GM19324 (cell line): ENCODE results near the gene MAP4.
"Not testable (repeated sequence)": the region's sequence is repeated elsewhere in the genome, so short reads cannot be mapped to it uniquely, and the experiment has no call there.

Source experiments
- ATAC-seq: cut with Tn5 transposase; IDR thresholded peaks from one replicate; pipeline ENCODE4 v1.9.1; 2021; ENCODE audit warnings: mild to moderate bottlenecking, moderate library complexity; ENCODE audit not compliant: unreplicated experiment, low FRiP score

The MAP4 gene

DNA sequence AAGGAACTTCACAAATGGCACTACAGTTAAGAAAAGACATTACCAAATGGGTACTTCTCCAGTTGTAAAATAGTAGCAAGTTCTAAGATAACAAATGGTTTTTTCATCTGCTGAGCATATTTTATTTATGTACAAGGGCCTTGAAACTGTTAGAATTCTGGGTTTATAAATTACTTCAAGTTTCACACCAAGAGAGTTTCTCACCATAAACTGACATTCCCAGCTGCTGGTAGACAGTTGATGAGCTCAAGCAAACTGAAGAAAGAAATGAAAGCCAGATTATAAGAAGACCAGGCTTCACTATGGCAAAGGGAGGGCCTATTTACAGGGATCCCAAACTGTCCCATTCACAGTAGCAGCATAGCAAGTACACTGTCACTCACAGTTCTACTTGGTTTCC lies 113.5 kb downstream of the MAP4 start:
- ATAC-seq, result no peak

DNA sequence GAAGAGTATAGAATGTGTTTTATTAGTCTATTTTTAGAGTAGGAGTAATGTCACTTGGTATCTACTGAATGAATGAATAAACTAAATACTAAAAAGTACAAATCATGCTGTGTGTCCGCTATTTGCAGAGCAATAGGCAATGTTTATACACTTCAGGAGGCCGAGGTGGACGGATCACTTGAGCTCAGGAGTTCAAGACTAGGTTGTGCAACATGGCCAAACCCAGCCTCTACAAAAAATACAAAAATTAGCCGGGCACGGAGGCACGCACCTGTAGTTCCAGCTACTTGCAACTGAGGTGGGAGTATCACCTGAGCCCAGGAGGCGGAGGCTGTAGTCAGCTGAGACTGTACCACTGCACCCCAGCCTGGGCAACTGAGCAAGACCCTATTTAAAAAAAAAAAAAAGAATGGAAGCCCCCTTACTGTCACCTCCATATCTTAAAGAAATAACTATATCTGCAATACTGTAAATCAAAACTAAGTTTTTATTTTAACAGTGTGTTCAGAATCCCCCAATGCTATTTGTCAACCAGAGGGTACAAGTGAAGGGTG lies 114.9 kb downstream of the MAP4 start:
- no peak for ATAC-seq

DNA sequence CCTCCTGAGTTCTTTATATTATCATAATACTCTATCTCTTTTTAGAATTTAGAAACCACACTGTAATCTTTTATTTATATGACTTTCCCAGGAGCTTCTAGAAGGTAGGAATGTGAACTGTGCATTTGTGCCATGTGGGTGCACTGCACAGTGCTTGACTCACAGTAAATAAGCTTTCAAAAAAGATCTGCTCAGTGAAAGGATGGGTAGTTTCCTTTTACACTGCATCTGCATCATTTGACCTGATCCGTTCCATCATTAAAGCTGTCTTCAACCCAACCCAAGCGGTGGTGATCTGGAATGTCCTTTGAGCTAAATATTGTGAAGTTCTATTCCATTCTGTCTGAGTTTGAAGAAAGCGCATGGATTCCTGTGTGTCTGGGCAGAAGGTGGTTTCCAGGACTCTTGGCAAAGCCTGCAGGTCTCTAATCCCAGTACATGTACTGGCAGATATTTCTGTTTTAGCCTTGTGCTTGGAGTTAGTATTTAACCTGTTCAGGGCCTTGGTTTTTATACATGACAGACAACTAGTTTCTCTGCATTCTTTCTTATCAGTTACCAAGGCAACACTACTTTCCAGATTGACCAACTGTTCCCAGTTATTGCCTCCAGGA lies 116.6 kb downstream of the MAP4 start:
- ATAC-seq, result no peak

DNA sequence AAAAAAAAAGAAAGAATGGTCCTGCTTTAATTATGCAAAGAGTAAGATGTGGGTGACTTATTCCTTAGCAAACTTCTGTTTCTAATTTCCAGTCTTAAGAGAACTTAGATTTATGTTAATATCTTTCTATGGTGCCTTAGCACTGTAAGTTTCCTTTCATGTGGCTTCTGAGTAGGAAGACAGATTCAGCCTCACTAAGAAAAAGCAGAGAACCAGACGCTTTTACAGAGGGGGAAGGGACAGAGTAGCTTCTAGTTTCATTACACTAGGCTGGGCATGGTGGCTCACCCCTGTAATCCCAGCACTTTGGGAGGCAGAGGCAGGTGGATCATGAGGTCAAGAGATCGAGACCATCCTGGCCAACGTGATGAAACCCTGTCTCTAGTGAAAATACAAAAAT lies 118.3 kb downstream of the MAP4 start:
- no peak for ATAC-seq

DNA sequence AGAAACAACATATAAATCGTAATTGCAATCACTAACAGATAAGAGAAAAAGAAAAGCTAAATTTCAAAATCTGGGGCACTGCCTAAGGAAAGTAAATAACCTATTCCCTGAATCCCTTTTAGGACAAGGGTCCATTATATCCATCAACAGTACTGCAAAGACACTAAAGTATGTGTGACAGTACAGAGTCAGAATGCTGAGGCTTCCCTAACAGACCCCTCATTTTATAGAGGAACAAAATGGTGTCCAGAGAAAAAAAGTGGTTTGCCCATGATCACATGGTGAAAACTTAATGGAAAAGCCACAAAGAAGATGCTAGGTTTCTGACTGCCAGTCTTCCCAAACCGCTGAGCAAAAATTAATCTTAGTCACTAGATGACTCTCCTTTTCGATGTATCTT lies 119.5 kb downstream of the MAP4 start:
- ATAC-seq, result no peak

DNA sequence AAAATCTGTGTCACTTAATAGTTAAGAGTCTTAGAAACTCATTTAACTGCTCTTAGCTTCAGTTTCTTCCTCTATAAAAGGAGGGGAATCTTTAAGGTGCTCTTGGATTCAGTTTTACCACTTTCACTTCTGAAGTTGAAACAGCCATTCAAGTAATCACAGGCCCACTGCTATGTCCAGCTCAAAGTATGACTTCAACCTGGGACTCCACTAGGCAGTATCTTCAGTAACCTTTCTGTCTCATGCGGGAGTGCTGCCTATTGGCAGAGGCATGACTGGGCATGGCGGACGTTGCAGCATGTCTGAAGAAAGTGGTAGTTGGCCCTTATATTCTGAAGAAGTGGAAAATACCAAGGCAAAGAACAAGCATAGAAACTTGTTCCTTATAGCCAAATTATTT lies 121.0 kb downstream of the MAP4 start:
- no peak for ATAC-seq

DNA sequence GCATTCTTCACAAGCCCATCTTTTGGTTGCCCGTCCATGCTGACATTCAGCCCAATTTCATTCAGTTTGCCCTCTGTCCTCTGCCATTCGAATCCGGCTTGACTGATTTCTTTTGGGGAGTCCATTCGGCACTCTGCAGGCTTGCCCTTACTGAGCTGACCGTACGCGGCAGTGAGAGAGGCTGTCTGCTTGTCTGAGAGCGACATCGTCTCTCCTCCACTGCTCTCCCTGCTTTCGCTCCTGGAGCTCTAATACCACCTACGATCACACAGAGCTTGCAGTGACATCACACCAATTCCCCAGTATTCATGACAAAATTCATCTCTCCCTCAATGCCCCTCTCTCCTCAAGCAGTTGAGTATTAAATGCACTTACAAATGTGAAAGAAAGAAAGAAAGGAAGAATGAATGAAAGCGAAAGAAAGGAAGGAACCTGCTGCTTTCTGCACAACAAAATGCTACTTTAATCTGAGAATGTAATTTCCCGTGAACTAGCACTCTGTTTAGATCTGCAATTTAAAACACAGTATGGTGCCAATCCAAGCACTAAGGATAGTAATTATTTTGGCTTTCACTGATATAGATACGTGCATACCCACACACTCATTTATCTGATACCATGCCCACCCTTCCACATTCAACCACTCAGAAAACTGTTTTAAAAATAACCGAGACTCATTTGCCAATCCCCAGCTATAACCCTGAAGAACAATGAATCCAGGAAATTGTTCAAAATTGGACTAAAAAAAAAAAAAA lies 123.8 kb downstream of the MAP4 start:
- ATAC-seq, result no peak

DNA sequence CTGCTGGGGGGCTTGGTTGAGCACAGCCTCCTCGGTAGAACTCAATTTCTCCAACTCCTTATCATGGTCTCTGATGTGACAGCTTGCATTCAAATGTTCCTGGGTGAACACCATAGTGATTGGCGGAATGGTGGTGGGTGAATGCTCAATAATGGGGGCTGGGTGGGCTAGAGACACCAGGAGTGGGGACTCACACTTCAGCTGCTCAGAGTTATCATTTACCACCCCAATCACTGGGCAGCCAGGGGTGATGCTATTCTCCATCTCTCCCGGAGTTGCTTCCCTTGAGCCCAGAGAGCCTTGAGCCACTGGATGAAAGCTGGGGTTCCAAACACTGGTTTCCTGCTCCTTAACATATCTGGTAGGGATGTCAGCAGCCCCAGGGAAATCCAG lies 124.6 kb downstream of the MAP4 start:
- no peak for ATAC-seq

DNA sequence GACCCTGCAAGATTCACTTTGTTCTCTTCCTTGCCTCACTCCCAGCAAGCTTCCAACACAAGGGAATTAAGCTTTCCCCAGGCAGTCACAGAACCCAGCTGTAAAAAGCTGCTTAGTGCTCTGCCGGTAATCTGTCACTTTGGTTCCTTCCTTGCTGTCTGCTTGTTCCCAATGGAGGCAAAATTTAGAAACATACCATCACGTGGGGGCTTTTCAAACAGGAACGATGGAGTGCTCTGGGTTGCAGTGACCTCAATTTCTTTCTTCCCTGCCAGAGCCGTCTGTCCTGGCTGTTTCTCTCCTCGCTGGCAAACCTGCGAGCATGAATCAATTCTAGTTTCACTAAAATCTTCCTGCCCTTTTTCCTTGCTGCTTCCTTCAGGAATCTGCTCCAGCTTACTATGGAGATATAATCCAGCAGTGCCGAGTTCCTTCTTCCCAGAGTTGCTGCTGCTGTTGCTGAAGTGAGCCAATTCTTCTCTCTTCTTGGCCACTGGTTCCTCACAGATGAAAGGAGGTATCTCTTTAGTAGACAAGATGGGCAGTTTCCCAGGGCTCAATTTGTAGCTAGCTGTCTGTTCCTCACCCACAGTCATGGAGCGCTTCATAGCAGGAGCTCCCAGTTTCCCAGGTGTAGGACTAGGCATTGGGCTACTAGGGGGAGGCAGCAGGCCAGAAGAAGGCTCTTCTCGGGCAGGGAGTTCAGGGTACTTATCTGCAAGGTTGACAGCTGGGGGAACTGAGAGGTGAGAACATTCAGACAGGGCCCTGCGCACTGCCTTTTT lies 125.2 kb downstream of the MAP4 start:
- ATAC-seq, result no peak

DNA sequence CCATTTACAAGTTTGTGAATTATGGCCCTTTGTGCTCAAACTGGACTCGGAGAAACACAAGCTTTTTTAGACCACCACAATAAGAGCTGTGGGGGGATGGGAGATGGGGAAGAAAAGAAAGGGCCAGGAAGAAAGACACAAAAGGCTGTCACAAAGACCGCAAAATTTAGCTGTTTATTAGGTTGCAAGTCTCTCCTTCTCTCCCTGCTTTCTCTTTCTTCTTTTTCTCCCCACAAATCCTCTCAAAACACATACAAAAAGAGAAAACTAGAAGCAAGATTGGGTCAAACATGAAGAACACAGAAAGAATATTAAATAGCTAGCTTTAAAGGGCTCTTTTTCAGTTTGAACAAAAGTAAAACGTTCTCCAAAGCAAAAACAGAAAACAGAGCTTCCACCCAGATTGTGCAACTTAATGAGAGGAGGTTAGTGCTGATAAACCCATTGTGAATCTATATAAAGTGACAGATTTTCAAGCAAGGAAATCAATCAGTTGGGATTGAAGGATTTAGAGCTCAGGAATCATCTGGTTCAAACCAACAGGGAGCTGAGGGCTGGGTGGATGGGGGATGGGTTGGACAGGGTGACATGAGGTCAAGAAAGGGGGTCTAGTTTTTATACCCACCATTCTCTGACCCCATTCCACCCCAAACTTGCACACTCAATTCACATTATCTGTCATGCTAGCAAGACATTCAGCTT lies 125.9 kb downstream of the MAP4 start:
- ATAC-seq, result no peak

DNA sequence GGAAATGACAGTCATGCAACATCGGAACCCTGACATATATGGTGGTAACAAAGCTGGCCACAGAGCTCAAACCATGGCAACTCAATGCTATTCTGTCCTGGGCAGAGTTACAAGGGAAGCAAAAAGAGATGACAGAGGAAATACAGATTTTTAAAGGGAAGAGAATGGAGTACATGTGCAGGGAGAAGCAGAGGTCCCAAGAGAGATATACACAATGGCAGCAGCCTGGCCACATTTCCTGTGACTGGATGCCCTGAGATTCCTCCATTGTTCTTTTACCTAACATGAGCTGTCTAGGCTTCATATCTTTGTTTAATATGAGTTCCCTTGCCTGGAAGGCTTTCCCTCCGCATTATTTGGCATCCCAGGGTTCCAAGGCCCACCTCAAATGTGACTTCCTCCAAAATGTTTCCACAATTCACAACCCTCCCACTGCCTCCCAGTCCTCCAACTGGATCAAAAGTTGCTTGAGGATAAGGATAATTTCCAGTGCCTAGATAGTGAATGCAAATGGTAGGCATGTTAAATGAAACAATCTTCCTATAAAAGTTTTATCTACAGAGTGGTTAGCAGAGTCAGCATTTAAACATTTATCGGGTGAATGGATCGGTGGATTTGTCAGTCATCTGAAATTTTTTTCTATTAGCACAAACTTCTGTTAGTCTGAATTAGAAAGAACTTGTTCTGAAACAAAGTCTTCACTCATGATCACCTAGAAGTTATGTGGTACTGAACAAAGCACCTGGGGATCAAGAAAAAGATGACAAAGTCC lies 127.0 kb downstream of the MAP4 start:
- ATAC-seq, result no peak

DNA sequence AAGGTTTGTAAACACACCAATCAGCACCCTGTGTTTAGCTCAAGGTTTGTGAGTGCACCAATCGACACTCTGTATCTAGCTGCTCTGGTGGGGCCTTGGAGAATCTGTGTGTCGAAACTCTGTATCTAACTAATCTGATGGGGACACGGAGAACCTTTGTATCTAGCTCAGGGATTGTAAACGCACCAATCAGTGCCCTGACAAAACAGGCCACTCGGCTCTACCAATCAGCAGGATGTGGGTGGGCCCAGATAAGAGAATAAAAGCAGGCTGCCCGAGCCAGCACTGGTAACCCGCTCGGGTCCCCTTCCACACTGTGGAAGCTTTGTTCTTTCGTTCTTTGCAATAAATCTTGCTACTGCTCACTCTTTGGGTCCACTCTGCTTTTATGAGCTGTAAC lies 128.2 kb downstream of the MAP4 start:
- not testable (repeated sequence) for ATAC-seq

DNA sequence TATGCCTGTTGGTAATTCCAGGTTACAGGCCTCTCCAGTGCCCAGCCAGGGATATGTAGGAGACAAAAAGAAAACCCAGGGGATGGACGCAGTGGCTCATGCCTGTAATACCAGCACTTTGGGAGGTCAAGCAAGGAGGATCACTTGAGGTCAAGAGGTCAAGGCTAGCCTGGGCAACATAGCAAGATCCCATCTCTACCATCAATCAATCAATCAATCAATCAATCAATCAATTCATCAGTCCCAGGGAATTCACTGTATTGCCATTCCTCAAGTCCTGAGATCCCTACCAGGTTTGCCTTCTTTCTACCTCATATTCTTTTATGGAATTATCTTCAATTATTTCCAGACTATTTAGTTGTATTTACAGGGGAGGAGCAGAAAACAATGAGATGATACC lies 131.0 kb downstream of the MAP4 start:
- no peak for ATAC-seq

DNA sequence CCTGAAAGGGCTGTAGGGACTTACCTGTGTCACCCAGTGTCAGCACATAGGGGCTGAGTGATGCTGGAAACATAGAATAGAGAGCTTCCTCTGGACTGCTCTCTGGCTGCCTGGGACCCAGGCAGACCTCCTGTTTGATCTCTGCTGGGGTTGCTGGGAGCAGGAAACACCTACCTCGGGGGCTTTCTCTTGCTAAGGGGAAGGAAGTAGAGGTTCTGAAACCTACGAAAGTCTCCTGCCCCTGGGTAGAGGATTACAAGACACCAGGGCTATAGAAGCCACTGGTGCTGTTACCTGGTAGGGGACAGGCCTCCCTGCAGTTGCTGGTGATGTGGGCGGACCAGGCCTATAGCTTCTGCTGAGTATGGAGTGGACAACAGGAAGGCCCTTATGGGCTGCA lies 131.6 kb downstream of the MAP4 start:
- ATAC-seq, result no peak

DNA sequence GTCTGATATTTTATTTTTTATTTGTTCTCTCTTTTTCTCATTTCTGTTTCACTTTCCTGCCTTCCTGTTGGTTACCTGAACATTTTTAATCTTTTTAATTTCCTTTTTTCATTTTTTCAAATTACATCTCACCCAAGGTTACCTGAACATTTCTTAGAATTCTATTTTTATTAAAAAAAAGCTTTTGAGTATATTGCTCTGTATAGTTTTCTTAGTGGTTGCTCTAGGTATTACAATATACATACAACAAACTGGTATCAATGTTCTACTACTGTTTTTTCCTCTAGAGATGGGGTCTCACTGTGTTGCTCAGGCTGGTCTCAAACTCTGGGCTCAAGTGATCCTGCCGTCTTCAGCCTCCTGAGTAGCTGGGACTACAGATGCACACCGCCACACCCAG lies 133.9 kb downstream of the MAP4 start:
- no peak for ATAC-seq

DNA sequence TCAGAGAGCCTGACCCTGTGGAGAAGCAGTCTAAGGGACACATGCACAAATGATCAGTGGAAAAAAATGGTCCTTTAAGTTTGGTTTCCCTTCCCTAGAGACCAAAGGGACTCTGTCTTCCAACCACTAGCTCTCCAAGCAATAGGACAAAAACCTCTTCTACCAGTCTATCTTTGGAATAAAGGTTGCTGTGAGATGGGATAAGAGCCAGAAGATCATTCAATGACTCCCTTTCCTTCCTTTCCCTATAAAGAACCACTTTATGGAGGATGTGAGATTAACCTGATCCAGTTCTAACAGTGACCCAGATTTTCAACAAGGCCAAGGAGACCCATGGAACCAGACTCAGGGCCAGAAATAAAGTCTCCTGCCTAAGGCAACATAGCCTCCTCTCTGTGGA lies 138.5 kb downstream of the MAP4 start:
- no peak for ATAC-seq

DNA sequence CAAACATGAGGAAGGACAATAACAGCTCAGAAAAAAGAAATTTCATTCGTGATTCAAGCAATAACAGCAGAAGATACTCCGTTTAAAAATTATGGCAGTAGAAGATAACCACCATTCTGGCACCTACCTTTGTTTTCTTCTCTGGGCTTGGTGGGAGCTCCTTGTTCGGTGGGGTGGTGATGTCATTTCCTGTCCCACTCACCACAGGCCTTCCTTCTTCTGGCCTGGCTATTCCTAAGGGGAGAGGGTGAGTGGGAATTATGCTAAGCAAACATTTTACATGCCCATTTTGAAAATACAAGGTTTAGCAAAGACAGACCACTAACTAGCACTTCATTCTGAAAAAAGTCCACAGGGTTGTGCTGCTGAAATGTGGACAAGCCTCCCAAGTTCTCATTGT lies 138.9 kb downstream of the MAP4 start:
- ATAC-seq, result no peak

DNA sequence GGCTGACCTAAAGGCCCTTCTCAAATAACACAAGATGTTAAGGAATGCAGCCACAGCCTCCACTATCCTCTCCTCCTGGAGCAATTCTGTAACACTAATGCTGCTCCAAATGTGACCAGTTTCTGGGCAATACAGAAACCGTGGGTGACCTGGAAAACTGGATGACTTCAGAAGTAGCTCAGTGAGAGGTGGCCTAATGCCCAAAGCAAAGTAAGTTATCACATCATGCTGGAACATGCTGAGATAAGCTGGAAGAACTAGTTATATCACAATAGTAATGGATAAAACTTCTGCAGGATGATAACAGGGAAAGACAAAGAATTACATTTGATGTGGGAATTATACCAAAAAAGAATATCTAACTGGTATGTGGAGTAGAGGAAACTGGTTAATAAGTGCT lies 141.3 kb downstream of the MAP4 start:
- no peak for ATAC-seq

DNA sequence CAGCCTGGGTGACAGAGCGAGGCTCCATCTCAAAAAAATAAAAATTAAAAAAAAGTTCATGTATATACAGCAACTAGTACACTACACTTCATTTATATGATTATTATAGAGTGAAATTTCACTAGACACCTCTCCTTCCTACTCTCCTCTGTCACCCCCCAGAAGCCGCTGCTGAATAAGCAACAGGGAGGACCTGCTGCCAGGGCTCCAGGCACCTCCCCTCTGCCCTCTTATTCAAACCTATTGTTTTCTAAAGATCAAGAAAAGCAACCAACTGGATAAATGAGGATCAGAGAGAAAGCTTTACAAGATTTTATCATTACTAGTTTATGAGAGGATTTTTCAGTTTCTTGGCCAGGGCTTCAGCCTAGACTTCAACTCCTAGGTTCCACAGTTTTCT lies 141.8 kb downstream of the MAP4 start:
- no peak for ATAC-seq

DNA sequence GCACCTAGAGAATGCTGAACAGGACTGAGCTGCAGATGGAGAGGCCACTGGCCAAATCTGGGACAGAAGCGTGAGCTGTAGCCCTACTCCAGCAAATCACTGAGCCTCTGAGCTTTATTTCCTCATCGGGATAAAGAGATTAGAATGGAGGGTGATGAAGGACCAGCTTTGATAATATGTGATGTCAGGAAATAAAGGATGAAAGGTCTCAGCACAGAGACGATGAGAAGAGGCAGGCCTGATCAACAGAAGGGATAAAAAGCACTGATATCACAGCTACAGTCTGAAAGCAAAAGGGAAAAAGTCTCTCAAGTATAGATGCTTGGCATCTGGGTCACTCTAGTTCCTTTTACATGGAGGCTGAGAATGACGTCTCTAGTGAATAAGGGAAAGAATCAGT lies 143.3 kb downstream of the MAP4 start:
- ATAC-seq, result no peak
